GM12878 (cell line): ENCODE results near the gene LIMA1. TPM values are rescaled to one million over a fixed set of nuclear protein-coding genes. Genes with fewer than 3 reads are reported as not detected.

ENCODE experiments used
- ATAC-seq: fragments of 200-7000 bp; cut with Tn5 transposase; 3 replicates; pipeline ENCODE4 v1.9.1; 2020; ENCODE audit warnings: mild to moderate bottlenecking, moderate library complexity
- BruUV-seq: library from RNA; stranded (reverse); fragments of 400-500 nt; replicated peaks from 2 replicates; lab custom pipeline; 2021; lab: Mats Ljungman, UMichigan
- CTCF ChIA-PET: fragments of 300-600 bp; sonication (Branson Sonifier 250); formaldehyde crosslinking; extraction: SDS; loops from one replicate; lab custom pipeline; 2021; ENCODE audit warnings: inconsistent platforms; lab: Yijun Ruan, JAX
- POLR2A ChIA-PET: fragments of 350-600 bp; formaldehyde crosslinking; extraction: SDS; loops from one replicate; lab custom pipeline; 2021; ENCODE audit warnings: inconsistent platforms; lab: Charles Lee
- RAD21 ChIA-PET: fragments of 300-600 bp; sonication (Branson Sonifier 250); formaldehyde crosslinking; loops from one replicate; lab custom pipeline; 2023; ENCODE audit warnings: antibody characterized with exemption; ENCODE audit not compliant: unreplicated experiment; lab: Charles Lee
- SMC1A ChIA-PET: fragments of 300-600 bp; sonication (Branson Sonifier 250); formaldehyde crosslinking; loops from one replicate; lab custom pipeline; 2023; ENCODE audit not compliant: unreplicated experiment, uncharacterized antibody; lab: Charles Lee
- DNase-seq: peaks from one replicate; pipeline ENCODE4 v3.0.0-alpha.2; 2011; ENCODE audit warnings: low read depth, low spot score
- FAIRE-seq: peaks from 3 replicates; lab custom pipeline; 2011; peaks lifted over from hg19 to GRCh38; lab: Jason Lieb, UNC
- H2AFZ ChIP-seq: 2 replicates; pipeline ENCODE4 v1.6.0; 2011; ENCODE audit warnings: low read depth, low read length, control low read depth; ENCODE audit not compliant: control insufficient read depth
- H3K27ac ChIP-seq: 2 replicates; pipeline ENCODE4 v1.5.1; 2011; ENCODE audit warnings: control low read depth; ENCODE audit not compliant: control insufficient read depth, insufficient read depth
- H3K27me3 ChIP-seq, 2 experiments: replicated peaks in 1 of 2; 2 replicates each; pipeline versions ENCODE4 v1.6.0 to v1.6.1; 2011; ENCODE audit warnings: low read length in 1 of 2; ENCODE audit not compliant: control insufficient read depth in 2 of 2, insufficient read depth in 2 of 2
- H3K36me3 ChIP-seq, 2 experiments: 2 replicates each; pipeline ENCODE4 v1.5.1; 2011; ENCODE audit warnings: low read length in 1 of 2; ENCODE audit not compliant: control insufficient read depth in 2 of 2, insufficient read depth in 2 of 2
- H3K4me1 ChIP-seq: 2 replicates; pipeline ENCODE4 v1.6.1; 2011; ENCODE audit warnings: mild to moderate bottlenecking, low read length, moderate library complexity, mixed read lengths; ENCODE audit not compliant: control insufficient read depth, insufficient read depth
- H3K4me2 ChIP-seq: 2 replicates; pipeline ENCODE4 v1.6.0; 2011; ENCODE audit warnings: control low read depth; ENCODE audit not compliant: control insufficient read depth, insufficient read depth
- H3K4me3 ChIP-seq: fragments of 200-600 bp; sonication (generic); 2 replicates; pipeline ENCODE4 v1.5.1; 2016
- H3K79me2 ChIP-seq: 2 replicates; pipeline ENCODE4 v1.6.0; 2011; ENCODE audit warnings: low read length; ENCODE audit not compliant: control insufficient read depth, insufficient read depth
- H3K9ac ChIP-seq: 2 replicates; pipeline ENCODE4 v1.8.0; 2011; ENCODE audit warnings: low read length, control low read depth, mixed read lengths; ENCODE audit not compliant: control insufficient read depth, insufficient read depth
- H3K9me3 ChIP-seq: replicated peaks from 3 replicates; pipeline ENCODE4 v1.5.1; 2011; ENCODE audit warnings: mild to moderate bottlenecking, low read length; ENCODE audit not compliant: control insufficient read depth, insufficient read depth
- H4K20me1 ChIP-seq: 2 replicates; pipeline ENCODE4 v1.6.0; 2011; ENCODE audit not compliant: control insufficient read depth, insufficient read depth
- CREM ChIP-seq: IDR thresholded peaks from 2 replicates; pipeline ENCODE4 v1.6.1; 2014; ENCODE audit warnings: antibody characterized with exemption, low read depth
- HDAC2 ChIP-seq: fragments of 200-600 bp; sonication (generic); IDR thresholded peaks from 2 replicates; pipeline ENCODE4 v1.6.1; 2017
- MTA2 ChIP-seq: fragments of 450-650 bp; IDR thresholded peaks from 2 replicates; pipeline ENCODE4 v1.6.1; 2016; ENCODE audit warnings: low read depth, mild to moderate bottlenecking, moderate library complexity
- MYB ChIP-seq: fragments of 150-350 bp; IDR thresholded peaks from 2 replicates; pipeline ENCODE4 v1.6.1; 2014; ENCODE audit warnings: mild to moderate bottlenecking, low read depth, low read length, borderline replicate concordance
- NR2C2 ChIP-seq: IDR thresholded peaks from 2 replicates; pipeline ENCODE4 v1.6.1; 2011; ENCODE audit warnings: borderline replicate concordance, low read depth; ENCODE audit not compliant: control insufficient read depth, insufficient read length
- RFX5 ChIP-seq: IDR thresholded peaks from 2 replicates; pipeline ENCODE4 v1.6.1; 2011; ENCODE audit warnings: low read depth, low read length, improper control_type of control experiment
- SMC3 ChIP-seq: IDR thresholded peaks from 2 replicates; pipeline ENCODE4 v1.6.1; 2011; ENCODE audit warnings: low read length, improper control_type of control experiment, borderline replicate concordance
- WGBS: methylation state at CpG from one replicate; pipeline ENCODE4 v1.1.6; 2016; ENCODE audit warnings: low lambda C conversion rate; ENCODE audit not compliant: insufficient replicate concordance, insufficient coverage; ENCODE audit errors: missing lambda C conversion rate; 5-methylcytosine and 5-hydroxymethylcytosine counted together
- in situ Hi-C: fragments of 300-500 bp; cut with MboI; formaldehyde crosslinking; loops from 9 replicates; pipeline ENCODE4 v1.14.3; 2018; ENCODE audit warnings: mixed read lengths
- intact Hi-C: fragments of 100-400 bp; cut with micrococcal nuclease; formaldehyde crosslinking; loops from one replicate; pipeline ENCODE4 v1.14.2; 2022; ENCODE audit not compliant: unreplicated experiment
- polyA plus RNA-seq, 11 experiments: library from polyadenylated mRNA; depleted of rRNA in 4 of 11; unstranded in 6 of 11; stranded (reverse) in 5 of 11; fragments of >200 nt; fragmentation: Nextera tagmentation in 4 of 11; fragmentation: Illumina TruSeq in 1 of 11; extraction: Ambion mirVana in 4 of 11; extraction: Trizol in 1 of 11; gene quantifications; 1 replicate in 1 of 11; 2 replicates in 10 of 11; pipeline versions ENCODE4 v1.2.1 to v1.2.3, GENCODE V29; 2011 to 2016; ENCODE audit warnings: inconsistent platforms in 2 of 11, missing spikeins in 2 of 11, low read depth in 1 of 11
- total RNA-seq, 4 experiments: library from RNA; depleted of rRNA in 3 of 4; stranded (reverse); fragments of >200 nt in 3 of 4; fragmentation: Illumina TruSeq in 1 of 4; extraction: Trizol in 1 of 4; gene quantifications; 2 replicates each; pipeline versions ENCODE4 v1.2.1 to v1.2.3, GENCODE V29; 2013 to 2021
- TF ChIP-seq, protein P1 (sequence below): fragments of 450-650 bp; IDR thresholded peaks from 2 replicates; pipeline ENCODE4 v1.6.1; 2016; ENCODE audit warnings: mild to moderate bottlenecking
- TF ChIP-seq, protein P2 (sequence below): fragments of 450-650 bp; IDR thresholded peaks from 2 replicates; pipeline ENCODE4 v1.6.1; 2016; ENCODE audit warnings: mild to moderate bottlenecking, moderate library complexity, borderline replicate concordance
- TF ChIP-seq, protein P3 (sequence below): fragments of 450-650 bp; IDR thresholded peaks from 2 replicates; pipeline ENCODE4 v1.6.1; 2014; ENCODE audit warnings: mild to moderate bottlenecking
- TF ChIP-seq, protein P4 (sequence below): IDR thresholded peaks from 2 replicates; pipeline ENCODE4 v1.6.1; 2012; ENCODE audit warnings: improper control_type of control experiment, low read depth, low read length; ENCODE audit not compliant: insufficient replicate concordance

The LIMA1 gene
- total and polyA plus RNA-seq, 10 of the 15 experiments (the other 5 are each of a cell fraction or from before 2014, with no cell fraction given): 53.2 to 109 (median 60.8) TPM

DNA sequence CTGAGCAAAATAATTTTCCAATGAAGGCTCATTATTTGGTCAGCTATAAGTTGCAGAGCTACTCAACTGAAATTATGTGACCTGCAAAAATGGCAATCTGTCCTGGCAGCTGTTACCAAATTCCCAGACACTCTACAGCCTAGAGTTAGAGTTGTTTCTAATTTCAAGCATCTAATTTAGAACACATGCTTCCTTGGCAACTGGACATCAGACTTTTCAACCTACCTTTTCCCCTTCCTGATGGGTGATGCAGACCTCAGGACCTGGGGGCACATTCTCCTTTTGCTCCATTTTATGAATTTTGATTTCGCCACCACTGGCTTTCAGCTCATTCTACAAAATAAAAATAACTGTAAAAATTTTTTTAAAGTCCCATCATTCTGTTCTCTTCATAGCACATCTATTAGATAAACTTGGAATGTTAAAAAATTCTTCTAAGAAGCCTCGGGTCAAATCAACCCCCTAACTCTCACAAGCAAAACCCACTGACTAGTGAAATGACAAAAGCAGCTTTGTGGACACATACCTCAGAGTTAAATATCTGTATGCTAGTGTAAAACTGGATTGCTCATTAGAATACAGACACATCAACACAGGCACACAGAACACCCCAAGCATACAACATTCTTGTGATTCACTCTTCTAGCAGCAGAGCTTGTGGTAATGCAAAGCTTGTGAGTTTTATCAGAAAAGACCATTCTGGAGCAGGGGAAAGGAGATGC is 82.6 kb downstream of the LIMA1 start:
- no TSS peak for BruUV-seq
- ATAC-seq (no peak), FAIRE-seq (no peak), DNase-seq (no peak)
- Histone ChIP-seq H3K9ac (no peak overlapping the region), H3K27me3 (no peaks in the 10 kb centered on the region), H2AFZ (no peak overlapping the region), H3K4me2 (no peak overlapping the region), H3K79me2 (no peaks in the 10 kb centered on the region), H3K9me3 (no peaks in the 10 kb centered on the region), H3K4me1 (no peaks in the 10 kb centered on the region), H4K20me1 (no peaks in the 10 kb centered on the region), H3K36me3 (peaks cover 5 to 38% of the 10 kb centered on the region in 2 experiments), H3K27ac (no peak overlapping the region), H3K4me3 (no peak overlapping the region)
- RAD21 ChIA-PET: no interaction called here
- SMC1A ChIA-PET: interaction anchor here (1.5 kb wide), 1 partner anchor 11 kb away, joined by 5 read pairs; no protein-coding TSS in a partner anchor
- intact Hi-C loops: no loop called here
- POLR2A ChIA-PET: no interaction called here
- CTCF ChIA-PET: interaction anchor here (0.7 to 2.3 kb wide), 6 partner anchors 10 to 162 kb away, joined by 3 to 6 read pairs (median 4); partner anchors contain the start of gene COX14
- in situ Hi-C loops: no loop called here
- WGBS: 73% methylated on average over 2 of the region's 2 CpGs
- TF ChIP-seq MTA2: no peak
- TF ChIP-seq, protein P1, sequence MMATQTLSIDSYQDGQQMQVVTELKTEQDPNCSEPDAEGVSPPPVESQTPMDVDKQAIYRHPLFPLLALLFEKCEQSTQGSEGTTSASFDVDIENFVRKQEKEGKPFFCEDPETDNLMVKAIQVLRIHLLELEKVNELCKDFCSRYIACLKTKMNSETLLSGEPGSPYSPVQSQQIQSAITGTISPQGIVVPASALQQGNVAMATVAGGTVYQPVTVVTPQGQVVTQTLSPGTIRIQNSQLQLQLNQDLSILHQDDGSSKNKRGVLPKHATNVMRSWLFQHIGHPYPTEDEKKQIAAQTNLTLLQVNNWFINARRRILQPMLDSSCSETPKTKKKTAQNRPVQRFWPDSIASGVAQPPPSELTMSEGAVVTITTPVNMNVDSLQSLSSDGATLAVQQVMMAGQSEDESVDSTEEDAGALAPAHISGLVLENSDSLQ: no peak
- no peak for TF ChIP-seq MYB
- TF ChIP-seq RFX5: no peak
- TF ChIP-seq, protein P2, sequence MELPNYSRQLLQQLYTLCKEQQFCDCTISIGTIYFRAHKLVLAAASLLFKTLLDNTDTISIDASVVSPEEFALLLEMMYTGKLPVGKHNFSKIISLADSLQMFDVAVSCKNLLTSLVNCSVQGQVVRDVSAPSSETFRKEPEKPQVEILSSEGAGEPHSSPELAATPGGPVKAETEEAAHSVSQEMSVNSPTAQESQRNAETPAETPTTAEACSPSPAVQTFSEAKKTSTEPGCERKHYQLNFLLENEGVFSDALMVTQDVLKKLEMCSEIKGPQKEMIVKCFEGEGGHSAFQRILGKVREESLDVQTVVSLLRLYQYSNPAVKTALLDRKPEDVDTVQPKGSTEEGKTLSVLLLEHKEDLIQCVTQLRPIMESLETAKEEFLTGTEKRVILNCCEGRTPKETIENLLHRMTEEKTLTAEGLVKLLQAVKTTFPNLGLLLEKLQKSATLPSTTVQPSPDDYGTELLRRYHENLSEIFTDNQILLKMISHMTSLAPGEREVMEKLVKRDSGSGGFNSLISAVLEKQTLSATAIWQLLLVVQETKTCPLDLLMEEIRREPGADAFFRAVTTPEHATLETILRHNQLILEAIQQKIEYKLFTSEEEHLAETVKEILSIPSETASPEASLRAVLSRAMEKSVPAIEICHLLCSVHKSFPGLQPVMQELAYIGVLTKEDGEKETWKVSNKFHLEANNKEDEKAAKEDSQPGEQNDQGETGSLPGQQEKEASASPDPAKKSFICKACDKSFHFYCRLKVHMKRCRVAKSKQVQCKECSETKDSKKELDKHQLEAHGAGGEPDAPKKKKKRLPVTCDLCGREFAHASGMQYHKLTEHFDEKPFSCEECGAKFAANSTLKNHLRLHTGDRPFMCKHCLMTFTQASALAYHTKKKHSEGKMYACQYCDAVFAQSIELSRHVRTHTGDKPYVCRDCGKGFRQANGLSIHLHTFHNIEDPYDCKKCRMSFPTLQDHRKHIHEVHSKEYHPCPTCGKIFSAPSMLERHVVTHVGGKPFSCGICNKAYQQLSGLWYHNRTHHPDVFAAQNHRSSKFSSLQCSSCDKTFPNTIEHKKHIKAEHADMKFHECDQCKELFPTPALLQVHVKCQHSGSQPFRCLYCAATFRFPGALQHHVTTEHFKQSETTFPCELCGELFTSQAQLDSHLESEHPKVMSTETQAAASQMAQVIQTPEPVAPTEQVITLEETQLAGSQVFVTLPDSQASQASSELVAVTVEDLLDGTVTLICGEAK: no peak
- no peak for TF ChIP-seq CREM
- TF ChIP-seq, protein P3, sequence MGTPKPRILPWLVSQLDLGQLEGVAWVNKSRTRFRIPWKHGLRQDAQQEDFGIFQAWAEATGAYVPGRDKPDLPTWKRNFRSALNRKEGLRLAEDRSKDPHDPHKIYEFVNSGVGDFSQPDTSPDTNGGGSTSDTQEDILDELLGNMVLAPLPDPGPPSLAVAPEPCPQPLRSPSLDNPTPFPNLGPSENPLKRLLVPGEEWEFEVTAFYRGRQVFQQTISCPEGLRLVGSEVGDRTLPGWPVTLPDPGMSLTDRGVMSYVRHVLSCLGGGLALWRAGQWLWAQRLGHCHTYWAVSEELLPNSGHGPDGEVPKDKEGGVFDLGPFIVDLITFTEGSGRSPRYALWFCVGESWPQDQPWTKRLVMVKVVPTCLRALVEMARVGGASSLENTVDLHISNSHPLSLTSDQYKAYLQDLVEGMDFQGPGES: no peak
- no peak for TF ChIP-seq HDAC2
- TF ChIP-seq, protein P4, sequence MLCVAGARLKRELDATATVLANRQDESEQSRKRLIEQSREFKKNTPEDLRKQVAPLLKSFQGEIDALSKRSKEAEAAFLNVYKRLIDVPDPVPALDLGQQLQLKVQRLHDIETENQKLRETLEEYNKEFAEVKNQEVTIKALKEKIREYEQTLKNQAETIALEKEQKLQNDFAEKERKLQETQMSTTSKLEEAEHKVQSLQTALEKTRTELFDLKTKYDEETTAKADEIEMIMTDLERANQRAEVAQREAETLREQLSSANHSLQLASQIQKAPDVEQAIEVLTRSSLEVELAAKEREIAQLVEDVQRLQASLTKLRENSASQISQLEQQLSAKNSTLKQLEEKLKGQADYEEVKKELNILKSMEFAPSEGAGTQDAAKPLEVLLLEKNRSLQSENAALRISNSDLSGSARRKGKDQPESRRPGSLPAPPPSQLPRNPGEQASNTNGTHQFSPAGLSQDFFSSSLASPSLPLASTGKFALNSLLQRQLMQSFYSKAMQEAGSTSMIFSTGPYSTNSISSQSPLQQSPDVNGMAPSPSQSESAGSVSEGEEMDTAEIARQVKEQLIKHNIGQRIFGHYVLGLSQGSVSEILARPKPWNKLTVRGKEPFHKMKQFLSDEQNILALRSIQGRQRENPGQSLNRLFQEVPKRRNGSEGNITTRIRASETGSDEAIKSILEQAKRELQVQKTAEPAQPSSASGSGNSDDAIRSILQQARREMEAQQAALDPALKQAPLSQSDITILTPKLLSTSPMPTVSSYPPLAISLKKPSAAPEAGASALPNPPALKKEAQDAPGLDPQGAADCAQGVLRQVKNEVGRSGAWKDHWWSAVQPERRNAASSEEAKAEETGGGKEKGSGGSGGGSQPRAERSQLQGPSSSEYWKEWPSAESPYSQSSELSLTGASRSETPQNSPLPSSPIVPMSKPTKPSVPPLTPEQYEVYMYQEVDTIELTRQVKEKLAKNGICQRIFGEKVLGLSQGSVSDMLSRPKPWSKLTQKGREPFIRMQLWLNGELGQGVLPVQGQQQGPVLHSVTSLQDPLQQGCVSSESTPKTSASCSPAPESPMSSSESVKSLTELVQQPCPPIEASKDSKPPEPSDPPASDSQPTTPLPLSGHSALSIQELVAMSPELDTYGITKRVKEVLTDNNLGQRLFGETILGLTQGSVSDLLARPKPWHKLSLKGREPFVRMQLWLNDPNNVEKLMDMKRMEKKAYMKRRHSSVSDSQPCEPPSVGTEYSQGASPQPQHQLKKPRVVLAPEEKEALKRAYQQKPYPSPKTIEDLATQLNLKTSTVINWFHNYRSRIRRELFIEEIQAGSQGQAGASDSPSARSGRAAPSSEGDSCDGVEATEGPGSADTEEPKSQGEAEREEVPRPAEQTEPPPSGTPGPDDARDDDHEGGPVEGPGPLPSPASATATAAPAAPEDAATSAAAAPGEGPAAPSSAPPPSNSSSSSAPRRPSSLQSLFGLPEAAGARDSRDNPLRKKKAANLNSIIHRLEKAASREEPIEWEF: no peak
- no peak for TF ChIP-seq SMC3
- TF ChIP-seq NR2C2: no peak
